ENCODE results near the gene STPG2.

- TF ChIP-seq EP300 (IDR thresholded peaks at IDR 0.05) = no peak
- TF ChIP-seq, protein P1, sequence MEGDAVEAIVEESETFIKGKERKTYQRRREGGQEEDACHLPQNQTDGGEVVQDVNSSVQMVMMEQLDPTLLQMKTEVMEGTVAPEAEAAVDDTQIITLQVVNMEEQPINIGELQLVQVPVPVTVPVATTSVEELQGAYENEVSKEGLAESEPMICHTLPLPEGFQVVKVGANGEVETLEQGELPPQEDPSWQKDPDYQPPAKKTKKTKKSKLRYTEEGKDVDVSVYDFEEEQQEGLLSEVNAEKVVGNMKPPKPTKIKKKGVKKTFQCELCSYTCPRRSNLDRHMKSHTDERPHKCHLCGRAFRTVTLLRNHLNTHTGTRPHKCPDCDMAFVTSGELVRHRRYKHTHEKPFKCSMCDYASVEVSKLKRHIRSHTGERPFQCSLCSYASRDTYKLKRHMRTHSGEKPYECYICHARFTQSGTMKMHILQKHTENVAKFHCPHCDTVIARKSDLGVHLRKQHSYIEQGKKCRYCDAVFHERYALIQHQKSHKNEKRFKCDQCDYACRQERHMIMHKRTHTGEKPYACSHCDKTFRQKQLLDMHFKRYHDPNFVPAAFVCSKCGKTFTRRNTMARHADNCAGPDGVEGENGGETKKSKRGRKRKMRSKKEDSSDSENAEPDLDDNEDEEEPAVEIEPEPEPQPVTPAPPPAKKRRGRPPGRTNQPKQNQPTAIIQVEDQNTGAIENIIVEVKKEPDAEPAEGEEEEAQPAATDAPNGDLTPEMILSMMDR (IDR thresholded peaks at IDR 0.05) = no peak
- no peak for TF ChIP-seq POLR2A (IDR thresholded peaks at IDR 0.05)
Measured at GRCh38 chr4:97812768-97813167, 330.5 kb downstream of the STPG2 start.
